GM18505 (cell line): Measurements from ENCODE around the gene STAG1.
"Not testable (repeated sequence)": the region's sequence is repeated elsewhere in the genome, so short reads cannot be mapped to it uniquely, and the experiment has no call there.

Experiments used
- ATAC-seq: cut with Tn5 transposase; IDR thresholded peaks from one replicate; pipeline ENCODE4 v1.9.1; 2021; ENCODE audit not compliant: unreplicated experiment
- POLR2A ChIP-seq: IDR thresholded peaks from 4 replicates; pipeline ENCODE4 v1.6.1; 2011; ENCODE audit warnings: borderline replicate concordance; ENCODE audit not compliant: insufficient read depth, insufficient read length; ENCODE audit errors: extremely low read depth

STAG1 gene

DNA sequence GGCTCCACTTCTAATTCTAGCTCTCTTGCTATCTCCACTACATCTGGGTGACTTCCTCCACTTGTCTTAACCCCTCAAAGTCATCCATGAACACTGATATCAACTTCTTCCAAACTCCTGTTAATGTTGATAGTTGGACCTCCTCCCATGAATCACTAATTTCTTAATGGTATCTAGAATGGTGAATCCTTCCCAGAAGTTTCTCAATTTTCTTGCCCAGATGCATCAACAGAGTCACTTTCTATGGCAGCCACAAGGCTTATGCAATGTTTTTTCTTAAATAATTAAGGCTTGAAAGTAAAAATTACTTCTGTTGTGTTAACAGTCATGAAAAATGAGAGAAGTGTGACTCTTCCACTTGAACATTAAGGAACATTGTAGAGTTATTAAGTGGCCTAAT lies 337.7 kb downstream of the STAG1 start:
- TF ChIP-seq POLR2A, result no peak
- no peak for ATAC-seq

DNA sequence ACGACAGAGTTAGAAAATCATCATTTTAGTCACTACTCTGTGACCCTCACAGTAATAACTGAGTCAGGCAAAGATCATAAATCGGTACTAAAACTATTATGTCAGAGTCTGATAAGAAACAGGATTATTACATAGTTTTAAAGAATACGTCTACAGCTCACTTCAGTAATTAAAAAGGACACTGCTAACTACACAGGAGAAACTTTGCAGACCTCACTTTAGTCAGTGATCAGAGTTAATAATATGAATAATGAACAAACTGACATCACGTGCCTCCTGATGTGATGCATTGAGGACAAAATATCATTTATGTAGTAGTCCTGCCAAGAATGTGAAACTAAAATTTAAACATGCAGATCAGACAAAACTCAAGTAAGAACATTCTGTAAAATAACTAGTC lies 339.9 kb downstream of the STAG1 start:
- TF ChIP-seq POLR2A, result no peak
- ATAC-seq, result no peak

- TF ChIP-seq POLR2A, result no peak
- ATAC-seq, result no peak
Measured at GRCh38 chr3:136409549-136409948, 342.6 kb downstream of the STAG1 start.

DNA sequence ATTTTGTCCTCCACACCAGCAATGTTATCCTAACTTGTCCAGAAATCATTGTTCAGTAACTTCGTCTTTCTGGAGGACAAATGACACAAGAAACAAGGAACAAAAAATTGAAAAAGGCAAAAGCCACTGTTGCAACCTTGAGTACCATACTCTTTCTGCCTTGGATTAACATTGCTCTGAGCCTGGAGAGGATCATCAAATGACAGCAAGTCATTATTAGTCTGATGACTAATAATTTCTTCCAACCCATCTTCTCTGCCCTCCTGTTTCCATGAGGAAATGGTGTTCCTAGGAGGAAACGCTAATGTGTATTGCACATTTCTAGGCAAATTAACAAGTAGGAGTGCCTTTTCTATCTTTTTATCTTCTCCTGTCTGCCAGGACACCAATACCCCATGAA lies 348.1 kb downstream of the STAG1 start:
- TF ChIP-seq POLR2A, result no peak
- no peak for ATAC-seq

DNA sequence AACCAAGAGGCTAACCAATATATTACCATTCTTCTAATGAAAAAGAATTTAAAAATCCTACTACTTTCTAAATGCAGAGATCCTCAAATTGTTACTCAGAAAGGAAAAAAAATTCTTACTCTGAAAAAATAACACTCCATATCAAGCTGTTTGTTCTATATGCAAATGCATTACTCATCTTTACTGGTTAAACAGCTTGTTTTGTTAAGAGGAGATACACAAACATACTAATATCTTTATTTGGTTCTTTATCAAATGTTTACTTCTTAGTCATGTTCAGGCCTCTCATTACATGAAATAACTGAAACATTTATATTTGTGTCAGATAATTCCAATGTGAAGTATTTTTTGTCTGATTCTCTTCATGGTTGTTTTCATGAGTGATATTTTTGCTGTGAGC lies 355.3 kb downstream of the STAG1 start:
- ATAC-seq, result no peak
- TF ChIP-seq POLR2A, result no peak

DNA sequence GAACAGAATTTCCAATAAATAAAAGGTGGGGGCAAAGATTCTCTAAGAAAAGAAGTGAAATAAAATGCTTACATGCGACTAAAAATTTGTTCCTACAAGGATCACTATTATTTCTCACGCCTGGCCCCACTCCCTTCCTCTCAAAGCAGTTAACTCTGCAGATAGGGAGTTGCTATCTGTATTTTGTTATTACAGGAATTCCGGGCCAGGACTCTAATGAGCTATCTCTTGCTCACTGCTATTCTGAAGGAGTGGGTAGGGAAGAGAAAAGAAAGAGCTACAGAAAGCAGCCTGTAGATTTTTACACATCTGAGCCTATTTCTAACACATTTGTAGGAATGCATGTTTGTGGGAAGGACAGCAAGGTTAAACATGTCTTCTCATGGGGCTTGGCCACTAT lies 361.6 kb downstream of the STAG1 start:
- ATAC-seq, result no peak
- TF ChIP-seq POLR2A, result no peak

DNA sequence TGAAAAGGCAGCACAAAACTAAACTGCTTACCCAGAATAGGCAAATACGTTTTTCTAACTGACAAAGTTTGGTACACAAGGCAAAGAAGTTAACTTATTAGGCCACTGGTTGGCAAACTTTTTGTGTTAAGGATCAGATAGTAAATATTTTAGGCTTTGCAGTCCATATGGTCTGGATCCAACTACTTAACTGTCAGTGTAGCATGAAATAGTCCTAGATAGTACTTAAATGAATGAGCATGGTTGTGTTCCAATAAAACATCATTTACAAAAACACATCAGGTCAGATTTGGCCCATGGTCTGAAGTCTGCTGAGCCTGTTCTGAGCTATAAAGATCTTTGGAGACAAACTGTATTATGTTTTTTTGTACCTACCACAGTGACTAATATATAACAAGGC lies 365.1 kb downstream of the STAG1 start:
- no peak for ATAC-seq
- TF ChIP-seq POLR2A, result no peak

- ATAC-seq, result peak; percentile 77
- TF ChIP-seq POLR2A, result no peak
Measured at GRCh38 chr3:136385457-136385856, 366.7 kb downstream of the STAG1 start.

DNA sequence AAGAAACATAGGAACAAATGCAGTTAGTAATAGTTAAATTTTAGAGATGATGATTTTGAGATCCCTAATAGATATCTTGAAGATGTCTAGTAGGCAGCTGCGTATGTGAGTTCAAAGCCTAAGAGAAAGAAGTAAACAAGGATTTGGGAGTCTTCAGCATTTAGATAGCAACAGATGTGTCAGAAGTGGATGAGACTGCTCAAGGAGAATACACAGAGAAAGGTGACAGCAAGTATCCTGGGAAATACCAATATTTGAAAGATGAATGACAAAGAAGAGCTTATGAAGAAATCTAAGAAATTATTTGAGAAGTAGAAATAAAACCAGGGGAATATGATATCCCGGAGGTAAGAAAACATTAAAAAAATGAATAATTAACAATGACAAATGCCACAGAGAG lies 371.1 kb downstream of the STAG1 start:
- ATAC-seq, result no peak
- TF ChIP-seq POLR2A, result no peak

GRCh38 chr3:136380530-136380929 lies 371.6 kb downstream of the STAG1 start:
- TF ChIP-seq POLR2A, result no peak

GRCh38 chr3:136378011-136378410 lies 374.2 kb downstream of the STAG1 start:
- ATAC-seq, result no peak

More at GRCh38 chr3:136380530-136380929, 371.6 kb downstream of the STAG1 start:
- ATAC-seq, result no peak

GRCh38 chr3:136377508-136377907 lies 374.7 kb downstream of the STAG1 start:
- no peak for ATAC-seq
- no peak for TF ChIP-seq POLR2A

More at GRCh38 chr3:136378011-136378410, 374.2 kb downstream of the STAG1 start:
- TF ChIP-seq POLR2A, result no peak

- not testable (repeated sequence) for ATAC-seq
Measured at GRCh38 chr3:136375800-136376199, 376.4 kb downstream of the STAG1 start.

- ATAC-seq, result no peak
- TF ChIP-seq POLR2A, result no peak
Measured at GRCh38 chr3:136366289-136366688, 385.9 kb downstream of the STAG1 start.

GRCh38 chr3:136353461-136353860 lies 398.7 kb downstream of the STAG1 start:
- no peak for ATAC-seq
- TF ChIP-seq POLR2A, result no peak

- no peak for TF ChIP-seq POLR2A
- ATAC-seq, result no peak
Measured at GRCh38 chr3:136351905-136352304, 400.3 kb downstream of the STAG1 start.

GRCh38 chr3:136351351-136351750 lies 400.8 kb downstream of the STAG1 start:
- no peak for ATAC-seq
- TF ChIP-seq POLR2A, result no peak

DNA sequence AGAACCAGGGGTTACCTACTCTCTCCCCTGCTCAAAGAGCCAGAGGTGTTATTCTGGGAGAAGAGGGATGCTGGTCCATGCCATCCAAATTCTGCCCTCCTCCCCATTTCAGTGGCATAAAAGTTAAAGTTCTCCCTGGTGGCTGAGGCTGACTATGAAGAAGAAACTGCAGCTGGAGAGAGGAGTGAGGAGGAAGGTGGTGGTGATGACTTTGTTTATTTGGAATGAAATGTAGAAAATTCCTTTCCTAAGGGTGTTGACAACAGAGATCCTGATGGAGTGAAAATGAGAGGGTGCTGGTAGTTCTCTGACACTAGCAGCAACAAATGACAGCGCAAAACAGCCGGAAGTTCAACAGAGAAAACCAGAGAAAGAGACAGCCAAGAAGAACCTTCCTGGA lies 401.6 kb downstream of the STAG1 start:
- ATAC-seq, result no peak
- no peak for TF ChIP-seq POLR2A
